ENCODE data around the gene CBLN3.

The CBLN3 gene

DNA sequence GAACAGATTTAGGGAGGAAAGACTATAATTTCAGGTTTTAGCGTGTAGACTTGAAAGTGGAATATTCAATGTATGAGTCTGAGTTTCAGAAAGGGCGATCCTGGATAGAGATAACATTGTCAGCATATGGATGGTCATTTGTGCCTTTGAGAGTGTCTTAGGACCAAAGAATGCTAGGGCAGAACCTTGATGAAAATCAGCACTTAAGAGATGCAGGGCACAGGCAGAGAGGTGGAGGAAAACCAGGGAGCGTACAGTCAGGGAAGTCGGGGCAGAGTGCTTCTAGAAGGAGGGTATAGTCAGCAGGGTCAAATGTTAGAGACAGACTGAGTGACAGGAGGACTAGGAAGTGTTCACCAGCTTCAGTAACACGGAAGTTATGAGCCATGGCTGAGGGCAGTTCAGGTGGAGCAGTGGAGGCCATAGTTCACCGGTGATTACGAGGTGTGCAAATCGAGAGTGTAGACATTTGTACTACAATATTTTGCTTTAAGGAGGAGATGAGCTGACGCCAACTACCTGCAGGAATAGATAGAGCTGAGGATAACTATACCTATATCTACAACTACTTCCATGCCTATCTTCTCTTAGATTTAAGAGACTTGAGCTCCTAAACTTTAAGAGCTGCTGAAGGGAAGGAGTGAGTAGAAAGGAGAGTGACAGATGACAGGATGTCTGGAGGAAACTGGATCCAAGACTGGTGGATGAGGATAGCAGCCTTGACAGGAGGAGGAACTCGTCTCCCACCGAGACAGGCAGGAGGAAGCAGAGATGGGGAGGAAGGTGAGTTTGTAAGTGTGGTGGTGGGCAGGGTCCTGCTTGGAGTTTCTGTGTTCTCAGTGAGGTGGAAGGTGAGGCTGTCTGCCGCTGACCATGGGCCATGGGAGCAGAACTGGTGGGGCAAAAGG lies 6.5 kb downstream of the CBLN3 start:
- DNase-seq = no peak

DNA sequence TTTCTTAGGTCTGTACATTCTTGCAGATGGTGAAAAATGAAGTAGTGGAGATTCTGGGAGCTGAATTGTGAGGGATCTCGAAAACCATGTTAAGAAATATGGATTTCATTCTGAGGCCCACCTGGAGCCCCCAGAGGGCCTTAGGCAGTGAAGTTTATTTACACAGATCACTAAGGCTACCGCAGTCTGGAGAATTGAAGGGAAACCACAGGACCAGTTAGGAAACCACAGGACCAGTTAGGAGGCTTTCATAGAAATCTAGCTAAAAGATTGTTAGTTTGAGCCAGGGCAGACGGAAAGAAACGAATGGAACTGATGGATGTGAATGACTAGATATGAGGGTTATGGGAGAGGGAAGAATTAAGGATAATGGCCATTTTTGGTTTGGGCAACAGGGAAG lies 7.2 kb downstream of the CBLN3 start:
- DNase-seq = no peak

DNA sequence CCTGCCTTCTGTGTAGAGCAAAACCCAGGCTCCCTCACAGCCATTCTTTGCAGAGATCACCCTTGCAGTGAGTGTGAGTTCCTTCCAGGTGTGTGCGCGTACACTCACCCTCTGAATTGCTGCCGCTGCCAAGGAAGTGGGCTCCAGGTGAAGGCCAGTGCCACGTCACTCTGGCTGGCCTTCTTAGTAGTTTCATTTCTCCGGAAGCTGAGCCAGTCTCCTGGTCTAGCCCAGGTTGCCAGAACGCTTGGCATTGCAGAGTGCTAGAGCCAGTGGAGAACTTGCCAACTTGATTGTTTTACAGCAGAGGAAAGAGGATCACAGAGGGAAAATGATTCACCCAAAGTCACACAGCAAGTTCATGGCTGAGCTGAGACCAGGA lies 11.0 kb downstream of the CBLN3 start:
- DNase-seq = no peak

DNA sequence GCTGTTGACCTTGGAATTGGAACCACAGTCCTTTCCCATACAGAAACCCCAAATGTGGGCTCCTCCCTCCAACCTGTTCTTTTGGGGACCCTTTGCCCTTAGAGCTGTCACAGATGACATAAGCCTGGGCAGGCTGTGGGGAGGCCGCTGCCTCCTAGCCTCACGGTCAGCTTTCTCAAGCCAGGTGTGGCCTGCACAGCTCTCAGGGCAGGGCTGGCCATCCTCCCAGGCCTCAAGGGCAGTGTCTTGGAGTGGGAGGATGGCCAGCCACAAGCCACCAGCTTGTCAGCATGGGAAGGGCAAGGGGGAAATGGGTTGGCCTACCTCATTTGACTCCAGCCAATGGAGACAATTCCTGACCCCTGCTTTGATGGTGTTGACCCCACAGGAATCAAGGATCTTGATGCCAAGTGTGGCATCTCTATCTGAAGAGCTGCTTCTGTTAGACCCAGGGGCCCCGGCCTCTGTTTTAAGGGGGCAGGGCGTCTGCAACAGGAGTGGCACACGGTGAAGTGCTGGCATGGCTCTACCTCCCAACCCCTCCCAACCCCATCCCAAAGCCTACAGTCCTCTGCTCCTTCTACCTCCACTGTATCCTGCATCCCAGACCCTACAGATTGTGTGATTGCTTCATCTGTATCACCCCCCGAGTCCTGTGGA lies 11.5 kb downstream of the CBLN3 start:
- no peak for DNase-seq

DNA sequence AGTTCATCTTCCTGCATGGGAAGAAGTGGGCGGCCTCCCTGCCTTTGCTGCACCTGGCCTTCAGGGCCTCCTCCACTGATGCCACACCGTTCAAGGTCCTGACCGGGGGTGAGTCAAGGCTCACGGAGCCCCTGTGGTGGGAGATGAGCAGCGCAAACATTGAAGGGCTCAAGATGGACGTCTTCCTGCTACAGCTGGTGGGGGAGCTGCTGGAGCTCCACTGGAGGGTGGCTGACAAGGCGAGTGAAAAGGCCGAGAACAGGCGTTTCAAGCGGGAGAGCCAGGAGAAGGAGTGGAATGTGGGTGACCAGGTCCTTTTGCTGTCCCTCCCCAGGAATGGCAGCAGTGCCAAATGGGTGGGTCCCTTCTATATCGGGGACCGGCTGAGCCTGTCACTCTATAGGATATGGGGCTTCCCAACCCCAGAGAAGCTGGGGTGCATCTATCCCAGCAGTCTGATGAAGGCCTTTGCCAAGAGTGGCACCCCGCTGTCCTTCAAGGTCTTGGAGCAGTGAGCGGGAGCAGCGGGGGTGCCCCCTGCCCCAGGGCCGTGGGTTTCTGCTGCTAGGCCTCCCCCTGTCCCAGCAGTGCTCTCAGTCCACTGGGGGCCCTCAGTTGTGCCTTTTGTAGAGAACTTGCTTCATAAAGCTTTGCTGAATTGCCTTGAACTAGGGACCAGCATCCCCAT lies 12.4 kb downstream of the CBLN3 start:
- DNase-seq = no peak

DNA sequence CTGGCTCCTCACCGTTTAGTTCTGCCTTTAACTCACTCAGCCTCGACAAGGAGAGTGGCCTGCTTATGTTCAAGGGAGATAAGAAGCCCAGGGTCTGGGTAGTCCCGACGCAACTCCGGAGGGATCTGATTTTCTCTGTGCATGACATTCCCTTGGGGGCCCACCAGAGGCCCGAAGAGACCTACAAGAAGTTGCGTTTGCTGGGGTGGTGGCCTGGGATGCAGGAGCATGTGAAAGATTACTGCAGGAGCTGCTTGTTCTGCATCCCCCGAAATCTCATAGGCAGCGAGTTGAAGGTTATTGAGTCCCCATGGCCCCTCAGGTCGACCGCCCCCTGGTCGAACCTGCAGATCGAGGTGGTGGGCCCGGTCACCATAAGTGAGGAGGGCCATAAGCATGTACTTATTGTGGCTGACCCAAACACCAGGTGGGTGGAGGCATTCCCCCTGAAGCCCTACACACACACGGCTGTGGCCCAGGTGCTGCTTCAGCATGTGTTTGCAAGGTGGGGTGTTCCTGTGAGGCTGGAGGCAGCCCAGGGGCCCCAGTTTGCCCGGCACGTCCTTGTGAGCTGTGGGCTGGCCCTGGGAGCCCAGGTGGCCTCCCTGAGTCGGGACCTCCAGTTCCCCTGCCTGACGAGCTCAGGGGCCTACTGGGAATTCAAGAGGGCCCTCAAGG lies 13.1 kb downstream of the CBLN3 start:
- DNase-seq = no peak

DNA sequence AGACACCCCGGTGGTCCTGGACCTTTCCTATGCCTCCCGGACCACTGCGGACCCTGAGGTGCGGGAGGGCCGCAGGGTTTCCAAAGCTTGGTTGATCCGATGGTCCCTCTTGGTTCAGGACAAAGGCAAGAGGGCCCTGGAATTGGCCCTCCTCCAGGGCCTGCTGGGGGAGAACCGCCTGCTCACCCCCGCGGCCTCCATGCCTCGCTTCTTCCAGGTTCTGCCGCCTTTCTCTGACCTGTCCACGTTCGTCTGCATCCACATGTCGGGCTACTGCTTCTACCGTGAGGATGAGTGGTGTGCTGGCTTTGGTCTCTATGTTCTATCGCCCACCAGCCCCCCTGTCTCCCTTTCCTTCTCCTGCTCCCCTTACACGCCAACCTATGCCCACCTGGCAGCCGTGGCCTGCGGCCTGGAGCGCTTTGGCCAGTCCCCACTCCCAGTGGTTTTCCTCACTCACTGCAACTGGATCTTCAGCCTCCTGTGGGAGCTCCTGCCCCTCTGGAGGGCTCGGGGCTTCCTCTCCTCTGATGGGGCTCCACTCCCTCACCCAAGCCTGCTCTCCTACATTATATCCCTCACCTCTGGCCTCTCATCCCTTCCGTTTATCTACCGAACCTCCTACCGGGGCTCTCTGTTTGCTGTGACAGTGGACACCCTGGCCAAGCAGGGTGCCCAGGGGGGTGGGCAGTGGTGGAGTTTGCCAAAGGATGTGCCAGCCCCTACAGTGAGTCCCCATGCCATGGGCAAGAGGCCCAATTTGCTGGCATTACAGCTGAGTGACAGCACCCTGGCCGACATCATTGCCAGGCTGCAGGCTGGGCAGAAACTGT lies 13.8 kb downstream of the CBLN3 start:
- no peak for DNase-seq

DNA sequence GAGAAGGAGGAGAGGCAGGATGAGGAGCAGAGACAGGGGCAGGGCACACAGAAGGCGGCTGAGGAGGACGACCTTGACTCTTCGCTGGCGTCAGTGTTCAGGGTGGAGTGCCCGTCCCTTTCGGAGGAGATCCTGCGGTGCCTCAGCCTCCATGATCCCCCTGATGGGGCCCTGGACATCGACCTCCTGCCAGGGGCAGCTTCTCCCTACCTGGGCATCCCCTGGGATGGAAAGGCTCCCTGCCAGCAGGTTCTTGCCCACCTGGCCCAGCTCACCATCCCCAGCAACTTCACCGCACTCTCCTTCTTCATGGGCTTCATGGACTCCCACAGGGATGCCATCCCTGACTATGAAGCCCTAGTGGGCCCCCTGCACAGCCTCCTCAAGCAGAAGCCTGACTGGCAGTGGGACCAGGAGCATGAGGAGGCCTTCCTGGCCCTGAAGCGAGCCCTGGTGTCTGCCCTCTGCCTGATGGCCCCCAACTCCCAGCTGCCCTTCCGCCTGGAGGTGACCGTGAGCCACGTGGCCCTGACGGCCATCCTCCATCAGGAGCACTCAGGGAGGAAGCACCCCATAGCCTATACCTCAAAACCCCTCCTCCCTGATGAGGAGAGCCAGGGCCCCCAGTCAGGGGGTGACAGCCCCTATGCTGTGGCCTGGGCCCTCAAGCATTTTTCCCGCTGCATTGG lies 14.6 kb downstream of the CBLN3 start:
- no peak for DNase-seq

DNA sequence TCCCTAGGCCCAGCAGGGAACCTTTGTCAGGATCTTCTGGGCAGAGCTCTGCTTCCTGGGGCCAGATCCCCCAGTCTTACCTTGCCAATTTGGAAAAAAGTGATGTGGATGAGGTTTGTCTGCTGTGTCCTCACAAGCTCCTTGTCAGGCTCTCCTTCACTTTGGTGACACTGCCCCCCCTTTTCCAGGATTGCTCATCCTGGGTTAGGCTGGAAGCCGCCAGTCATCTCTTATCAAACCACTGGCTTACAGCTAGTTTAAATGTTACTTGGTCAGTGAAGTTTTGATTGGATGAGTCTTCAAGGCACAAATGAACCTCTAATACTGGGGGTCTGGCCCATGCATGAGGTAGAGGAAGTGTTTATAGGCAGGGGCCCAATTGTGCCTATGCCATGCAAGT lies 15.4 kb downstream of the CBLN3 start:
- DNase-seq = no peak

DNA sequence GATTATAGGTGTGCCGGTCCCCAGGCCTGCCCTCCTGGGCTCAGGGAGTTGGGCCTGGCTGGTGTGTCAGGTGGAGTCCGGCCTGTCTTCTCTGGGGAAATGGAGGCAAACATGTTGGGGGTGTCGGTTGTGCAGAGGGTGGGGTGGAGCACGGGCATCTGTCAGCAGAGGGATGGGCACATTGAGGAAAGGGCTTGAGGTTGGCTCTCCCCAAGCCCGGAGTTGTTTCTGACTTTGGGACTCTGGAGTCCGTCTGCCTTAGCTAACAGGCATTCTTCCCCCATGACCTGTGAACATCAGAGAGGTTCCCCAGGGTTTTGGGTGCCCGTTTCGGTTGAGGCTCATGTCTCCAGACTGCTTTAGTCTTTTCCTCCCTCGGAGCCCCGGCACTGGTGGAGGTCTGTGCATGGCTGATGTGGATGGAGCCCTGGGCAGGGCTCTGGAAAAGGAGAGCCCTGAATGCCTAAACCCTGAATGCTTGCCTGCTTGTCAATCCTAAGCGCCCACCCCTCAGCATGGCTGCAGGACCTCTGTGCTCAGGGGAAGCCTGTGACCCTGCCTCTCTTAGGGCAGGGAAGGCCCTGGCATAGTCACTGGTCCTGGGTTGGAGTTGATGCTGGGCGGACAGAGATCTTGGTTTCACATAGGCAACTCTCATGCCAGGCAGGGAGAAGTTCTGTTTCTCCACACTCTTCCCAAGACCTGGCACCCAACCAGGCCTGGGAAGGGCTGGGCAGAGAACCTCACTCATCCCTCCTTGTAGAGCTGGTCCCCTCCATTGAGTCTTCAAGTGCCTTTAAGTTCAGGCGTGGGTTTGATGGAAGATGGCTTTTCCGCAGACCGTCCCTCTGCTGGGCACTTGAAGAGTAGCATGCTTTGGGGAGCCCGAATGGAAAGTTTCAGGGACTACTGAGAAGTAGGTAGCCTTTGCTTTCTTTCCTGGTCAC lies 17.8 kb downstream of the CBLN3 start:
- DNase-seq = peak; percentile 52

DNA sequence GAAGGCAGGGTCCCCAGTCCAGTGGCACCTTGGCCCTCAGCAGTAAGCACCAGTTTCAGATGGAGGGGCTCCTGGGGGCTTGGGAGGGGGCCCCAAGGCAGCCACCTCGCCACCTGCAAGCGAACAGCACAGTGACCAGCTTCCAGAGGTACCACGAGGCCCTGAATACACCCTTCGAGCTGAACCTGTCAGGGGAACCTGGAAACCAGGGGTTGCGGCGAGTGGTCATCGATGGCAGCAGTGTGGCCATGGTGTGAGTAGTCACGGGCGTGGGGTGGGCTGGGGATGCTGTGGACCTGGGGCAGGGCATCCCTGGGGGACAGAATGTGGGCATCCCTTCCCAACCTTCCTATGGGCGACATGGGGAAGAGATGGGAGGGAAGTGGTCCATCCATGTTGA lies 19.5 kb downstream of the CBLN3 start:
- DNase-seq = no peak

DNA sequence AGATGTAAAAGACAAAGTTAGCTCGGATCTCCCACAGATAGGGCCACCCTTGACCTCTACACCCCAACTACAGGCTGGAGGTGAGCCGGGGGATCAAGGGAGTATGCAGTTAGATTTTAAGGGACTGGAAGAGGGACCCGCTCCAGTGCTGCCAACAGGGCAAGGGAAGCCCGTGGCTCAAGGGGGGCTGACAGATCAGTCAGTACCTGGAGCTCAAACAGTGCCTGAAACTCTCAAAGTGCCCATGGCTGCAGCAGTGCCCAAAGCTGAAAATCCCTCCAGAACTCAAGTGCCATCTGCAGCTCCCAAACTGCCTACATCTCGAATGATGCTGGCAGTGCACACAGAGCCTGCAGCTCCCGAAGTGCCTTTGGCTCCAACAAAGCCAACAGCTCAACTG lies 20.3 kb downstream of the CBLN3 start:
- DNase-seq = no peak

DNA sequence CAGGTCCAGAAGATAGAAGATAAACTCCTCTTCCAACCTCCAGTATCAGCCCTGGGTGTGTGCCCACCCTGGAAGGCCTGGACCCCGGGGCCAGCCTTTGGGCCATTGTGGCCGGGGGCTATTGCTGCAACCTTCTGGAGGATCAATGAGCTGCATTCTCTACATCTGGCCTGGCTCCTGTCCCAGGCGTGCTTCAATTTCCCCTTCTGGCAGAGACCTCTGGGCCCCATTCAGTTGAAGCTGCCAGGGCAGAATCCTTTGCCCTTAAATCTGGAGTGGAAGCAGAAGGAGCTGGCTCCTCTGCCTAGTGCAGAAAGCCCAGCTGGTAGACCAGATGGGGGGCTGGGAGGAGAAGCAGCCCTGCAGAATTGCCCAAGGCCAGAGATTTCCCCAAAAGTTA lies 20.7 kb downstream of the CBLN3 start:
- no peak for DNase-seq

DNA sequence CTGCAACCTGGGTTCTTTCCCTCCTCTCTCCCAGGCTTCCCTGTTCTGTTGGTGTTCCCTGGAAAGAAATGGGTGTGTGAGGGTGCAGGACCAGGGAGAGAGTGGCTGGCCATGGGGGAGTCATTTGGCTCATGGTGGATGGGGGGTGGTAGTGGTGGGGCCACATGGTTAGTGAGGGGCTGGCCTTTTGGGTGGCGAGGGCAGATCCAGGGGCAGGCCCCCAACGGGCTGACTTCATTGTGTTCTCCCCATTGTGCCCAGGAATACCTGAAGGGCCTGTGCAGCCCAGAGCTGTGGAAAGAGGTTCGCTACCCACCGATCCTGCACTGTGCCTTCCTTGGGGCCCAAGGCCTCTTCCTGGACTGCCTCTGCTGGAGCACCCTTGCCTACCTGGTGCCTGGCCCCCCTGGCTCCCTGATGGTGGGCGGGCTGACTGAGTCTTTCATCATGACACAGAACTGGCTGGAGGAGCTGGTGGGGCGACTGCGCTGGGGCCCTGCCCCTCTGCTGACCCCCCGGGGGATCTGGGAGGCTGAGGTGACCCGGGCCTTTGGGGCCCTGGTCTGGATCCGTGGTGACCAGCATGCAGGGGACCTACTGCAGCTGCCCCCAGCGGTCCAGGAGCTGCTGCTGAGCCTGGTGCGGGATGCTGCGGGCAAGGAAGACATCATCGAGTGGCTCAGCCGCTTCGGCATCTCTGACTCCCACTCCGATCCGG lies 21.7 kb downstream of the CBLN3 start:
- DNase-seq = no peak

DNA sequence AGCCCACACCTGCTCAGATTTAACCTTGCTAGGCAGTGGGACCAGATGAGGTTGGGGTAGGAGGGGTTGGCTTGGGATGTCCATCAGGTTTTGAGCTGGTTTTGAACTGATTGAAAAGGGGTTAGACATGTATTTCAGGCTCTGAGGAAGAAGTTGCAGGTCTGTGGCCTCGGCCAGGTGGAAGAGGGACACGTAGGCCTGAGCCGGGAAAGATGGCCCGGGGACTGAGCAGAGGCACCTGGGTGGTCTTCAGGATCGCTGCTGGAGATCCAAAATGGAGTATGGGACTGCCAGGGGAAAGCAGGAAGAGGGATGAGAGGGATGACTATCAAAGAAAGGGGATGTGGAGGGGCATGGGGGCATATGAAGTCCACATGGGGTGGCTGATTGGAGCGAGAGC lies 23.1 kb downstream of the CBLN3 start:
- no peak for DNase-seq

DNA sequence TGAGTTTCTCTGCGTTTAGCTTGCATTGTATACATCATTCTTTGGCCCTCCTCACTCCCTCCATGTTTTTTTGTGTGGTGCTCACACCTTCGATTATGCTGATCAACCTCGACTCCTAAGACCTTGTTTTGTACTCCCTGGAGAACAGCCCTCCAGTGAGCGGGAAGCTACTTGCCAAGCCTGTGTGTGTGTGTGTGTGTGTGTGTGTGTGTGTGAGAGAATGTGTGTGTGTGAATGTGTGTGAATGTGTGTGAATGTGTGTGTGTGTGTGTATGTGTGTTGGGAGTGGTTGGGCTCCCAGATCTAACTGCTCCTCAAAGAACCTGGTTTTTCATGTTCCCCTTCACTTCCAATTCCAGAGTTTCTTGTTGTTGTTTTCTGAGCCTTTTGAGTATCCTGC lies 24.7 kb downstream of the CBLN3 start:
- no peak for DNase-seq

DNA sequence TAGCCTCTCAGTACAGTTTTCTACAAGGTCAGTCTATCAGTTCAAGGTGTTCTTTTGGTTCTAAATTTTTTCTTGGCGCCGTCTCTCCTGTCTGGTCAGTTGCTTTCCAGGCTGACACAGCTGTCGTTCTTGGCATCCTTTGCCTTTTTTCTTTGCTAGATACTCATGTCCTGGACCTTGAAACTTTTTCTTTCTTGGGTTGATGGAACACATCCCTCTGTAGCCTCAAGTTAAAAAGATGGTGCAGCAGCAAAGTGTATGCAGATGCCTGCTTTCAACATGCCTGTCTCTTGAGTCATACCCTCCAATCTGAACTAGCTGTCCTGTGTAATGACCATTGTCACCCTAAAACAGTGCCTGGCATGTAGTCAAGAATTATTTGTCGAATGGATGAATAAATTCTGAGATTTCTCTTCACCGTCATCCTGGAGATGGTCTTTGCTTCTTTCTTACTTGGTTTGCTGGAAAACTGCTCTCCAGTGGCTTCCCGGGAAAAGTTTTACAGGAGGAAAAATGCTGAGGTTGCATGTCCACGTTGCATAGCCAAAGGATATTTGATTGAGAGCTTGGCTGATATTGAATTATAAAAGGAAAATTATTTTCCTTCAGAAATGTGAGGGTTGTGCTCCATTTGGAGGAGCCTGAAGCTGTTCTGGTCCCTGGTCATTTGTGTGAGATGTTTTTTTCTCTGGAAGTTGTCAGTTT lies 26.0 kb downstream of the CBLN3 start:
- DNase-seq = no peak

DNA sequence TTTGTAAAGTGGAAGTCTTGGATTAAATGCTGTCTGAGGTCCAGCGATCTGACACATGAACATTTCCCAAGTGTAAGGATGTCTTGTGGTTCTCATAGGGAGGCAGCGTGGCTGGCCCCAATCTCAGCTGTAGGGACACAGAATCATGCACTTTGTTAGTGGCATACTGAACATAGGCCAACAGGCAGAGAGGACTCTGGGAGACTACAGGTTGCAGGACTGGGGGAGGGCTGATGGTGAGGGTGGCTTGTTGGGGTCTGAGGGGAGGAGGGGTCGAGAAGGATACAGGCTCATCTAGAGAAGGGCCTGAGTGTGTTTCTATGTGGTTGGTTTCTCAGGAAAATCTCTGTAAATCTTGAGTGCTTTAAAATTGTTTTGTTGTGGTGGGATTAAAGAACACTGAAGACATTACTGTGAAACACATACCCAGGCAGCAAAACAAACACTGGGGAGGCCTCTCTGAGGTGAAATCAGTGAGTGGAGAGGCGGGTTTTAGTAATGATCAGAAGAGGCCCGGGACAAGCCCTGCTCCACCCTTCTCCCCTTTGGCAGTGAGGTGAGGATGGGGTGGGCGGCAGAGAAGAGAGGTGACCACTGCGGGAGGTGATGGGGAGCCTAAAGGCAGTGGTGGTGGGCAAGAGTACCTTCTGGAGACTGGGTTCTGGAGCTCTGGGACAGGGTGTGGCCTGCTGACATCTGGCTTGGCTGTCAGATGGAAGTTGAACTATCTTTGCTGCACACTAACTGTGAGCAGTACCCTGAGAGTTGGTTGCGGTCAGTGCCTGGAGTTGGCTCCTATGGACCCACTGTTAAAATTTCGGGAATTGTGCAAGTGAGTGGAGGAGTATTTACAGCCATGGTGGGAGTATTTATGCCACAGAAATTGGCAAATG lies 27.4 kb downstream of the CBLN3 start:
- no peak for DNase-seq

Measured in 8988T (cell line).